GM18505 (cell line): ENCODE results near the gene HINFP.
A peak's percentile ranks its signal among the peaks of the same experiment; 100 is the strongest.
"Not testable (repeated sequence)": the region's sequence is repeated elsewhere in the genome, so short reads cannot be mapped to it uniquely, and the experiment has no call there.

ENCODE experiments used
- ATAC-seq: cut with Tn5 transposase; IDR thresholded peaks from one replicate; pipeline ENCODE4 v1.9.1; 2021; ENCODE audit not compliant: unreplicated experiment
- POLR2A ChIP-seq: IDR thresholded peaks from 4 replicates; pipeline ENCODE4 v1.6.1; 2011; ENCODE audit warnings: borderline replicate concordance; ENCODE audit not compliant: insufficient read depth, insufficient read length; ENCODE audit errors: extremely low read depth

HINFP gene

DNA sequence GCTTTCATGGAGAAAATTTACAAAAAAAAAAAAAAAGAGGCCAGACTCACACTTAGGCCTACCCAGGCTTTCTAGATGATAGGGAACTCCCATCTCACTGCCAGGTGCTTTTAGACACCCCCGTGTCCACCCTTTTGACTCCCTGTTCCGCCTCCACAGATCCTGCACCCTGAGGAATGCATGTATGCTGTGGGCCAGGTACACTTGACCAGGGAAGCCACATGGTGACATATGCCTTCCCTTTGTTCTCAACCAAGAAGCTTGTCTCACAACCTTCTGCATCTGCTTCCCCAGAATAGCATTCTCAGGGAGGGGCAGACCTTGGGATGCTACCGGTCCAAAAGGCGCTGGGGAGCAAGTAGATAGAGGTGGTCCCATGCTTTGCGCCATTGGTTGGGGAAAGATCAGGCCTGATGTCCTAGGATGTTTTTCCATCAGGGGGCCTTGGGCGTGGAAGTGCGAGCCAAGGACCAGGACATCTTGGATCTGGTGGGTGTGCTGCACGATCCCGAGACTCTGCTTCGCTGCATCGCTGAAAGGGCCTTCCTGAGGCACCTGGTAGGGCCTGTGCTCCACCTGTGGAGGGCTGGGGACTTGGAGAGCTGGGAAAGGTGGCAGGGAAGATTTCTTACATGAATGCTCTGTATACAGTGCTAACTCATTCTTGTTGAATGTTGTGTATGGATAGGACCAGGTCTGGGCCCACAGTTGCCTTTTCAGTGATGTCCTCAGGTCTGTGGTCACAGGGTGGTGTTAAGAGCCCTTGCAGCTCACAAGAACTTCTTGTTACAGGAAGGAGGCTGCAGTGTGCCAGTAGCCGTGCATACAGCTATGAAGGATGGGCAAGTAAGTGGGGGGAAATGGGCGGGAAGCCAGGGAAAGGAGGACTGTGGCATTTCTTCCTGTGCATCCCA, 29.2 kb upstream of the HINFP start:
- TF ChIP-seq POLR2A: no peak
- ATAC-seq: no peak

GRCh38 chr11:119092880-119093842, 28.2 kb upstream of the HINFP start:
- no peak for ATAC-seq
- TF ChIP-seq POLR2A: no peak

- ATAC-seq: peak; percentile 14
Measured at GRCh38 chr11:119093942-119094815, 27.2 kb upstream of the HINFP start.

DNA sequence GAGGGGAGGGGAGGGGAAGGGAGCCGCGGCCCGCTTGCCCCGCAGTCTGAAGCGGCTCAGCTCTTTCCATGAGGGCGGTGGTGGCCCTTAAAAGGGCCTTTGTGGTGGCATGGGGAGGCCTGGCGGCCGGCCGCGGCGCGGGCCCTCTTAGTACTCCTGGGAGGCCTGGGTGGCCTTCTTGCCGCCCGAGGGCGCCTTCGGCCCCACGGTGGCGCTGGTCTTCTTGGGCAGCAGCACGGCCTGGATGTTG, 26.6 kb upstream of the HINFP start:
- ATAC-seq: peak; percentile 31
- no peak for TF ChIP-seq POLR2A

More at GRCh38 chr11:119093942-119094815, 27.2 kb upstream of the HINFP start:
- TF ChIP-seq POLR2A: no peak

DNA sequence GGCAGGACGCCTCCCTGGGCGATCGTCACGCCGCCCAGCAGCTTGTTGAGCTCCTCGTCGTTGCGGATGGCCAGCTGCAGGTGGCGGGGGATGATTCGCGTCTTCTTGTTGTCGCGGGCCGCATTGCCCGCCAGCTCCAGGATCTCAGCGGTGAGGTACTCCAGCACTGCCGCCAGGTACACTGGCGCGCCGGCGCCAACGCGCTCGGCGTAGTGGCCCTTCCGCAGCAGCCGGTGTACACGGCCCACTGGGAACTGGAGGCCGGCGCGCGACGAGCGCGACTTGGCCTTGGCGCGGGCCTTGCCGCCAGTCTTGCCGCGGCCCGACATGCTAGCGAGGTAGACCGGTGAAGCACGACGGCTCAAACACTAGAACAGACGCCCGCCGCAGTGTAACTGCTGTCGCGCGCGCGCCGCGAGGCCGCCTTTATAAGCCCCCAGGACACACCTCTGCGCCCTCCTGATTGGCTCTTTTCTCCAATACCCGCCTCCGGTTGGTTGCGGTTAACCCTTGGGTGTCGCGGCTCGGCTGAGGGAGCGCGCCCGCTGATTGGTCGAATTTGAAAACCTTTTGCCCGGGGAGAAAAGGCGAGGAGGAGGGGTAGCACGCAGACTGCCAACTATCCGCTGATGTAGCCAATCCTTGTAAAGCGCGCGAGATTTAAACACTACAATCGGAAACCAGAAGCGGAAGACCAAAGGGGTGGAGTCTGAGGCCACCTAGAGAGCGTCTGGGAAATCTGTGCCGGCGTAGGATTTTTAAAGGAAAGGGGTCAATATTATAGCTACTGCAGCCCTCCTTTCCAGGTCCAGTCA, 26.1 kb upstream of the HINFP start:
- peak; percentile 84 for ATAC-seq
- peak; percentile 100 for TF ChIP-seq POLR2A

- ATAC-seq: no peak
Measured at GRCh38 chr11:119099711-119100110, 21.7 kb upstream of the HINFP start.

GRCh38 chr11:119100246-119100970, 21.0 kb upstream of the HINFP start:
- no peak for ATAC-seq

More at GRCh38 chr11:119099711-119100110, 21.7 kb upstream of the HINFP start:
- TF ChIP-seq POLR2A: no peak

DNA sequence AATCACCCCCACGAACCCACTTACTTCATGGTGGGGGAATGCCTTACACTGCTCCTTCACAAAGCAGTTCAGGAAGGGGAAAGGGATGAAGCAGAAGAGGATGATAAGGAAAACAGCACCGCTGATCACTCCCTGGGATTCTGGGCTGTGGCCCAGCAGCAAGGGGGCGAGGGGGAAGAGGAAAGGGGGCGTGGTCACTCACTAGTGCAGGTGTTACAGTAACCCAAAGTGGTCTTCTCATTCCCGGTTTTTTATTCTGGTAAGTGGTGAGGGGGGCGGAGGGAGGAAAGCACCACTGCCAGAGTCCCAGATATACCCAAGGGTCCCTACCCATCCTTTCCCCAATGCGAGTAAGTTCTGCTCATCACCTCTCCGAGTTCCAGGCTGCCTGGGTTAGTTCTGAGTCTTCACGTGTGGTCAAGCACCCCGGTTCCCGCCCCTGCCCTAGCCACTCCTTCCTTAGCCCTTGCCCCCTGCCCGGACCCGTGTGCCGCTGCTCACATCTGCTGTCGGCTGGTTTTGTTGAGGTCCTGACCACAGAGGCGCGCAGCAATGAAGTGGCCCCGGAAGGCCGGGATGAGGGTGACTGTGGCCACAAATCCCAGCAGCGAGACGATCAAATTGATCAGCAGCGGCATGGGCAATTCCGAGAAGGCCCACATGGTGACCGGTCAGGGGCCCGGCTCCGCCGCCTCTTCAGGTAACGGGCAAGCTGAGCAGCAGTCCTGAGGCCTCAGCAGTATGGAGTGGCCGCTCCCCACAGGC, 20.2 kb upstream of the HINFP start:
- peak; percentile 14 for ATAC-seq

More at GRCh38 chr11:119100246-119100970, 21.0 kb upstream of the HINFP start:
- TF ChIP-seq POLR2A: no peak

DNA sequence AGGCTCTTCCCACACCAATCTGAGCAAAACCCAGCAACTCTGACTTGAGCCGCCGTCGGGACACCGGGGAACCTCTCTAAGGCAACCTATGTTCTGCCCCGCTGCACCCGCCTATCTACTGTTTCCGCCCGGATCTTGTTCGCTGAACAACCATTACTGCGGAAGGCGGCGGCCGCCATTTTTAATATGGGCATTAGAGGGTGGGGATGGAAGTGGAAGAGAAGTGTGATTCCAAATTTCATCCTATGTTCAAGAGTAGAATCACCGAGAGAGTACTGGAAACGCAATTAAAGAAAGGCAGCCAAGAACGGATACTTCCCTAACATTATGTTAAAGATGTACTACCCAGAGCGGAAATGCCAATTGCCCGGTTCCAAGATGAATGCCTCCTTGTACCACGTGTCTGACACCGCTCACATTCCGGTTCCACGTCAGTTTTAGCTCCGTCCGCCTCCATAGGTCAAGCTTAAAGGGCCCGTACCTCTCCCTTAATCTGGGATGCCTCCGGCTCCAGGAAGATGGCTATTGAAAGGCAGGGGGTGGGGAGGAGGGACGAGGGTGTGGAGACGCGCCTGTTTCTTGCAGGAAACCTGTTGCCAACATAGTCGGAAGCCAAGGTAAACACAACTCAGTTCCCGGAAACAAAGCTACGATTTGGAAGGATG, 19.5 kb upstream of the HINFP start, which contains the start of gene DPAGT1:
DPAGT1 (minus strand) TSS at position 95 of the 665 bp plus-strand sequence. CDS start 198 bp downstream, outside the sequence.
- peak; percentile 71 for ATAC-seq
- TF ChIP-seq POLR2A: peak; percentile 39

More for the DNA sequence above, 20.2 kb upstream of the HINFP start:
- no peak for TF ChIP-seq POLR2A

DNA sequence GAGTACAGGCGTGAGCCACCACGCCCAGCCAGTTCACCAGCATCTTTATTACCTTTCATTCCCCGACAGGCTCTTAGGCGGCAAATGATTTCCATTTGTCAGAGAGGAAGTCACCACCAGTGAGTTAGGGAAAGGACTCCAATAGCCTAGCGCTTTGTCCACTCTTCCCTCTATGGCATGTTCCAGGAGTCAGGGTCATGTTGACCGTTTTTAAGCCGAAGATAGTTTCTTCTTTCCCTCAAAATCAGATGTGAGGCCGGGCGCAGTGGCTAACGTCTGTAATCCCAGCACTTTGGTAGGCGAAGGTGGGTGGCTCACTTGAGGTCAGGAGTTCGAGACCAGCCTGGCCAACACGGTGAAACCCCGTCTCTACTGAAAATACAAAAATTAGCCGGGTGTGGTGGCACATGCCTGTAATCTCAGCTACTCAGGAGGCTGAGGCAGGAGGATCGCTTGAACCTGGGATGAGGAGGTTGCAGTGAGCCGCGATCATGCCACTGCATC, 18.2 kb upstream of the HINFP start:
- not testable (repeated sequence) for ATAC-seq
